ENCODE measurements around the gene CC2D2A.
"Not testable (repeated sequence)": the region's sequence is repeated elsewhere in the genome, so short reads cannot be mapped to it uniquely, and the experiment has no call there.

The CC2D2A gene

GRCh38 chr4:15562623-15563022, 92.9 kb downstream of the CC2D2A start:
- no peak for DNase-seq

GRCh38 chr4:15563871-15564270, 94.2 kb downstream of the CC2D2A start:
- peak; percentile 2 for DNase-seq

GRCh38 chr4:15568821-15569220, 99.1 kb downstream of the CC2D2A start:
- DNase-seq: no peak

- DNase-seq: no peak
These were observed 100.1 kb downstream of the CC2D2A start for GRCh38 chr4:15569746-15570145.

- peak; percentile 65 for DNase-seq
These were observed 106.3 kb downstream of the CC2D2A start for GRCh38 chr4:15575966-15576365.

GRCh38 chr4:15577508-15577907, 107.8 kb downstream of the CC2D2A start:
- DNase-seq: no peak

- no peak for DNase-seq
These were observed 115.1 kb downstream of the CC2D2A start for GRCh38 chr4:15584785-15585184.

- no peak for DNase-seq
These were observed 115.6 kb downstream of the CC2D2A start for GRCh38 chr4:15585331-15585730.

- no peak for DNase-seq
These were observed 116.4 kb downstream of the CC2D2A start for GRCh38 chr4:15586066-15586465.

GRCh38 chr4:15587649-15588048, 118.0 kb downstream of the CC2D2A start:
- no peak for DNase-seq

GRCh38 chr4:15592799-15593198, 123.1 kb downstream of the CC2D2A start:
- no peak for DNase-seq

- no peak for DNase-seq
These were observed 129.0 kb downstream of the CC2D2A start for GRCh38 chr4:15598644-15599043.

- DNase-seq: no peak
These were observed 130.5 kb downstream of the CC2D2A start for GRCh38 chr4:15600176-15600575.

GRCh38 chr4:15601862-15602261, 132.2 kb downstream of the CC2D2A start:
- DNase-seq: no peak

- DNase-seq: no peak
These were observed 135.9 kb downstream of the CC2D2A start for GRCh38 chr4:15605537-15605936.

GRCh38 chr4:15610855-15611254, 141.2 kb downstream of the CC2D2A start:
- no peak for DNase-seq

GRCh38 chr4:15612136-15612535, 142.5 kb downstream of the CC2D2A start:
- no peak for DNase-seq

GRCh38 chr4:15614891-15615290, 145.2 kb downstream of the CC2D2A start:
- DNase-seq: not testable (repeated sequence)

- not testable (repeated sequence) for DNase-seq
These were observed 147.7 kb downstream of the CC2D2A start for GRCh38 chr4:15617407-15617806.

- no peak for DNase-seq
These were observed 167.1 kb downstream of the CC2D2A start for GRCh38 chr4:15636818-15637217.

GRCh38 chr4:15638418-15638817, 168.7 kb downstream of the CC2D2A start:
- no peak for DNase-seq

GRCh38 chr4:15648600-15648999, 178.9 kb downstream of the CC2D2A start:
- no peak for DNase-seq

- DNase-seq: peak; percentile 90
These were observed 180.3 kb downstream of the CC2D2A start for GRCh38 chr4:15649914-15650545.
